HL-60 (cell line): Measurements from ENCODE around the gene CACNG4.

Experiments used
- DNase-seq, 2 experiments: peaks; one replicate each; pipeline ENCODE4 v3.0.0-alpha.2; 2010 to 2020; ENCODE audit warnings: low read depth in 1 of 2, low spot score in 1 of 2
- H3K27ac ChIP-seq: fragments of 250-450 bp; sonication (Bioruptor Pico); replicated peaks from 2 replicates; pipeline ENCODE4 v1.5.1; 2020; ENCODE audit warnings: mild to moderate bottlenecking, moderate library complexity
- H3K27me3 ChIP-seq: fragments of 250-450 bp; sonication (Bioruptor Pico); 2 replicates; pipeline ENCODE4 v1.5.1; 2021; ENCODE audit warnings: mild to moderate bottlenecking, moderate library complexity; ENCODE audit not compliant: insufficient read depth, poor library complexity, severe bottlenecking
- H3K4me3 ChIP-seq: replicated peaks from 2 replicates; pipeline ENCODE4 v1.5.1; 2011; ENCODE audit warnings: mild to moderate bottlenecking, control low read depth, low read length; ENCODE audit not compliant: insufficient read depth
- GABPA ChIP-seq: IDR thresholded peaks from 2 replicates; pipeline ENCODE4 v1.6.1; 2012; ENCODE audit warnings: low read depth
- POLR2AphosphoS5 ChIP-seq: IDR thresholded peaks from 2 replicates; pipeline ENCODE4 v1.6.1; 2012; ENCODE audit warnings: low read depth
- SPI1 ChIP-seq: IDR thresholded peaks from 2 replicates; pipeline ENCODE4 v1.6.1; 2012; ENCODE audit warnings: low read depth, mild to moderate bottlenecking, borderline replicate concordance
- TF ChIP-seq, protein P1 (sequence below): IDR thresholded peaks from one replicate; pipeline ENCODE4 v1.5.1; 2011; ENCODE audit warnings: low read length, control low read depth, inconsistent platforms; ENCODE audit not compliant: insufficient read depth
- TF ChIP-seq, protein P2 (sequence below): IDR thresholded peaks from 2 replicates; pipeline ENCODE4 v1.6.1; 2012; ENCODE audit warnings: low read depth; ENCODE audit not compliant: insufficient replicate concordance

CACNG4 gene

GRCh38 chr17:66960613-66961012 is 3.9 kb upstream of the CACNG4 start:
- H3K4me3 ChIP-seq = no peak overlapping the region
- TF ChIP-seq, protein P1, sequence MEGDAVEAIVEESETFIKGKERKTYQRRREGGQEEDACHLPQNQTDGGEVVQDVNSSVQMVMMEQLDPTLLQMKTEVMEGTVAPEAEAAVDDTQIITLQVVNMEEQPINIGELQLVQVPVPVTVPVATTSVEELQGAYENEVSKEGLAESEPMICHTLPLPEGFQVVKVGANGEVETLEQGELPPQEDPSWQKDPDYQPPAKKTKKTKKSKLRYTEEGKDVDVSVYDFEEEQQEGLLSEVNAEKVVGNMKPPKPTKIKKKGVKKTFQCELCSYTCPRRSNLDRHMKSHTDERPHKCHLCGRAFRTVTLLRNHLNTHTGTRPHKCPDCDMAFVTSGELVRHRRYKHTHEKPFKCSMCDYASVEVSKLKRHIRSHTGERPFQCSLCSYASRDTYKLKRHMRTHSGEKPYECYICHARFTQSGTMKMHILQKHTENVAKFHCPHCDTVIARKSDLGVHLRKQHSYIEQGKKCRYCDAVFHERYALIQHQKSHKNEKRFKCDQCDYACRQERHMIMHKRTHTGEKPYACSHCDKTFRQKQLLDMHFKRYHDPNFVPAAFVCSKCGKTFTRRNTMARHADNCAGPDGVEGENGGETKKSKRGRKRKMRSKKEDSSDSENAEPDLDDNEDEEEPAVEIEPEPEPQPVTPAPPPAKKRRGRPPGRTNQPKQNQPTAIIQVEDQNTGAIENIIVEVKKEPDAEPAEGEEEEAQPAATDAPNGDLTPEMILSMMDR = no peak
- DNase-seq = no peak
- H3K27ac ChIP-seq = no peak overlapping the region
- peaks cover 26% of the 10 kb centered on the region for H3K27me3 ChIP-seq

DNA sequence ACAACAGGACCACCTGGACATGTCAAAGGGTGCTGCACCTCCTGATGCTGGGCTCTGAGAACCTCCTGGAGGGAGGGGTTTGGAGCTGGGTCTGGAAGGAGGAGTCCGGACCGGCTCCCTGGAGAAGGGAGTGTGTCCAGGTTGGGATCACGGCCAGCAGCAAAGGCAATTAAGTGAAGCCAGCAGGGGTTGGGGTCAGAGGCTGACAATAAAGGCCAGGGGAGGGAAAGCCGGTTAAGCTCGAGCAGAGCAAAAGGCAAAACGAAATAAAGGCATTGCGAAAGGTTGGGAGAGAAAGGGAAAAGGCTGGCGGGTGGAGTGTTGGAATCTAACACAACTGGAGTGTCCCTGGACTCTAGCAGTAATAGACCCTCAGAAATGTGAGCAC is 992 bp upstream of the CACNG4 start:
- Histone ChIP-seq H3K4me3 (no peak overlapping the region), H3K27ac (no peak overlapping the region), H3K27me3 (peaks cover 46% of the 10 kb centered on the region)
- TF ChIP-seq, protein P1 = no peak
- TF ChIP-seq GABPA (no peak), SPI1 (no peak), POLR2AphosphoS5 (no peak)
- TF ChIP-seq, protein P2, sequence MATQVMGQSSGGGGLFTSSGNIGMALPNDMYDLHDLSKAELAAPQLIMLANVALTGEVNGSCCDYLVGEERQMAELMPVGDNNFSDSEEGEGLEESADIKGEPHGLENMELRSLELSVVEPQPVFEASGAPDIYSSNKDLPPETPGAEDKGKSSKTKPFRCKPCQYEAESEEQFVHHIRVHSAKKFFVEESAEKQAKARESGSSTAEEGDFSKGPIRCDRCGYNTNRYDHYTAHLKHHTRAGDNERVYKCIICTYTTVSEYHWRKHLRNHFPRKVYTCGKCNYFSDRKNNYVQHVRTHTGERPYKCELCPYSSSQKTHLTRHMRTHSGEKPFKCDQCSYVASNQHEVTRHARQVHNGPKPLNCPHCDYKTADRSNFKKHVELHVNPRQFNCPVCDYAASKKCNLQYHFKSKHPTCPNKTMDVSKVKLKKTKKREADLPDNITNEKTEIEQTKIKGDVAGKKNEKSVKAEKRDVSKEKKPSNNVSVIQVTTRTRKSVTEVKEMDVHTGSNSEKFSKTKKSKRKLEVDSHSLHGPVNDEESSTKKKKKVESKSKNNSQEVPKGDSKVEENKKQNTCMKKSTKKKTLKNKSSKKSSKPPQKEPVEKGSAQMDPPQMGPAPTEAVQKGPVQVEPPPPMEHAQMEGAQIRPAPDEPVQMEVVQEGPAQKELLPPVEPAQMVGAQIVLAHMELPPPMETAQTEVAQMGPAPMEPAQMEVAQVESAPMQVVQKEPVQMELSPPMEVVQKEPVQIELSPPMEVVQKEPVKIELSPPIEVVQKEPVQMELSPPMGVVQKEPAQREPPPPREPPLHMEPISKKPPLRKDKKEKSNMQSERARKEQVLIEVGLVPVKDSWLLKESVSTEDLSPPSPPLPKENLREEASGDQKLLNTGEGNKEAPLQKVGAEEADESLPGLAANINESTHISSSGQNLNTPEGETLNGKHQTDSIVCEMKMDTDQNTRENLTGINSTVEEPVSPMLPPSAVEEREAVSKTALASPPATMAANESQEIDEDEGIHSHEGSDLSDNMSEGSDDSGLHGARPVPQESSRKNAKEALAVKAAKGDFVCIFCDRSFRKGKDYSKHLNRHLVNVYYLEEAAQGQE = no peak
- DNase-seq = no peak

GRCh38 chr17:66964930-66965800 is 658 bp downstream of the CACNG4 start:
- Histone ChIP-seq H3K27ac (no peak overlapping the region), H3K4me3 (peak overlapping the region; percentile 25), H3K27me3 (peaks cover 44% of the 10 kb centered on the region)
- TF ChIP-seq, protein P2 = no peak
- TF ChIP-seq GABPA (no peak), SPI1 (no peak), POLR2AphosphoS5 (no peak)
- TF ChIP-seq, protein P1 = no peak
- DNase-seq = no peak
